HG03521 (cell line): ENCODE results near the gene LAMA3.
A peak's percentile ranks its signal among the peaks of the same experiment; 100 is the strongest.

Source experiments
- ATAC-seq: cut with Tn5 transposase; IDR thresholded peaks from one replicate; pipeline ENCODE4 v1.9.1; 2021; ENCODE audit warnings: mild to moderate bottlenecking, moderate library complexity; ENCODE audit not compliant: unreplicated experiment

The LAMA3 gene

DNA sequence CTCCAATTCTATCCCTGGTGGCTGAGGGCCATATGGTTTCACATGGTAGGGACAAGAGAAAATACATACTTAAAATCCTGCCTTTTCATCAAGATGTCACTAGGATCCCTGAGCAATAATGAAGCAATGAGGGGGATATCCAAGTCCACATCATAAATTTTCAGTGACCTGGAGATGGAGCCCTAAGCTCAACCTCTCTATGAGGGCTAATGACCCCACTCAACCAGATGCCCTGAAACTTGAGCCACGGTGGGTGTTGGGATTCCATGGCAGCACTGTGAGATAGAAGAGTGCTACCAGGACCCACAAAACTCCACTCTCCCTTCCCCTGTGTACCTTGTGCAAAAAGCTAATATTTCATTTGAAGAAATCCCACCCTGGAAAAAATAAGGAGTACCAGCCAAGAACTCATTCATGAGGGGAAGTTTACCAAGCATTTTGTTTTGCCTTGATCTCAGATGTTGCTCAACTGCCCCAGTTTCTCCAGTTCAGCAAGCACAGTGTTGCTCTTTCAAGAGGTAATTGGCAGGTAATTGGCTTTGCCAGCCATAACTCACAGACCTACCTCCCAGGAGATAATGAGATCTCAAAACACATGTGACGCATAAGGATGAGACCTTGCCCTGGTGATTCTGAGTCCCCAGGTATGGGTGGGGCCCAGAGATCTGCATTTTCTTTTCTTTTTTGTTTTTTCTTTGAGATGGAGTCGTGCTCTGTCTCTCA is 274.4 kb downstream of the LAMA3 start:
- ATAC-seq = no peak

- ATAC-seq = no peak
These were observed 275.3 kb downstream of the LAMA3 start for GRCh38 chr18:23964282-23965238.

- no peak for ATAC-seq
These were observed 277.7 kb downstream of the LAMA3 start for GRCh38 chr18:23966909-23967308.

- ATAC-seq = no peak
These were observed 278.3 kb downstream of the LAMA3 start for GRCh38 chr18:23967321-23968089.

DNA sequence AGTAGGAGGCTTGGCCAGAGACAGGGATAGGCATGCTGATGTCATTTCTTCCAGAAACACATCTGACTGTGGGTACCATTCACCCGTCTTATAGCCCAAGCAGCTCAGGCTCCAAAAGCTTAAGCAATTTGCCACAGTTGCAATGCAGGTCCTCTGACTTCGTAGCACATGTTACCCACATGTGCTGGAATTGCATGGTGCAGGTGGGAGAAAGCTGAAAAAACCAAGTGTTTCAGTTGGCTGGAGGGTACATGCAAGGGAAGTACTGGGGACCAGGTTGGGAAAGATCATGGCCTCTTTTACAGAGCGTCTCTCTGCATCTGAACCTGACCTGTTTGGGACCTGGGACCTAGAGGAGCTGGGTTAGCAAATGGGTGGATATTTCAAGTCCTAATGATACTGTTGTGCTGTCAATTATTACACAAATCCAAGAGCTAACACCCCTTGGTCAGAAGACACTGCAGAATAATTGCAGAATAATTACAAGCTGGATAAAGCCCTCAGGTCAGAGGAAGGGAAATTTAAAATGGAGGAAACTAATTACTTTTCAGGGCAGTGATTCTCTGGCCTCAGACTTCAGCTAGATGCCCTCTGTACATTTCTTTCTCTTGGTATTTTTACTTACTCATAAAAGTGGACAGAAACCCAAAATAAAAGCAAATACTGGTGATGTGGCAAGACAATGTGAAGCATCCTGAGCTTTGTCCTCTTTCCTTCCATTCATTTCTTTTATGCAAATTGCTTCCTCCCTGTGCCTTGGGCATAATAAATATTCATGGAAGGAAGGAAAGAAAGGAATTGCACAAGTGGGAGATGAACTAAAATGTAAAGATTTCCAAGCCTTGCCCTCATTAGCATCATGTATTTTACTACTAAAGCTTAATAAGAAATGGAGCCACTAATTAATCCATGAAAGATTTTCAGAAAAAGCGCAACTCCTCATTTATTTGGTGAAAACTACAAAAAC is 279.7 kb downstream of the LAMA3 start:
- ATAC-seq = no peak

DNA sequence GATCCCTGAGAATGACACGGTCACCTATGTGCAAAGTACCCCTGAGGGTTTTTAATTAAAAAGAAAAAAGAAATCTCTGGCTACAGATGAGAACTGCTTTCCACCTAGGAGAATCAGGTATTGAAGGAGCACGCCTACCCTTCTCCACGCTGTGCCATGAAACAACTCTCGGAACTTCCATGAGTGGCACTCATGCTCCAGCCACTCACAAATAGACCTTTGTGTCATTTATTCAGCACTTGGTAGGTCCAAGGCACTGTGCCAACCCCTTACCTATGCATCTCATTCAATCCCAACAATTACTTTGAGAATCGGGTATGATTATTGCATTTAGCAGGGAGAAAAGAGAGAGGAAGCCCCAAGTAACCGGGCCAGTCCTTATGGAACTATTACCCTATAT is 280.4 kb downstream of the LAMA3 start:
- ATAC-seq = no peak

DNA sequence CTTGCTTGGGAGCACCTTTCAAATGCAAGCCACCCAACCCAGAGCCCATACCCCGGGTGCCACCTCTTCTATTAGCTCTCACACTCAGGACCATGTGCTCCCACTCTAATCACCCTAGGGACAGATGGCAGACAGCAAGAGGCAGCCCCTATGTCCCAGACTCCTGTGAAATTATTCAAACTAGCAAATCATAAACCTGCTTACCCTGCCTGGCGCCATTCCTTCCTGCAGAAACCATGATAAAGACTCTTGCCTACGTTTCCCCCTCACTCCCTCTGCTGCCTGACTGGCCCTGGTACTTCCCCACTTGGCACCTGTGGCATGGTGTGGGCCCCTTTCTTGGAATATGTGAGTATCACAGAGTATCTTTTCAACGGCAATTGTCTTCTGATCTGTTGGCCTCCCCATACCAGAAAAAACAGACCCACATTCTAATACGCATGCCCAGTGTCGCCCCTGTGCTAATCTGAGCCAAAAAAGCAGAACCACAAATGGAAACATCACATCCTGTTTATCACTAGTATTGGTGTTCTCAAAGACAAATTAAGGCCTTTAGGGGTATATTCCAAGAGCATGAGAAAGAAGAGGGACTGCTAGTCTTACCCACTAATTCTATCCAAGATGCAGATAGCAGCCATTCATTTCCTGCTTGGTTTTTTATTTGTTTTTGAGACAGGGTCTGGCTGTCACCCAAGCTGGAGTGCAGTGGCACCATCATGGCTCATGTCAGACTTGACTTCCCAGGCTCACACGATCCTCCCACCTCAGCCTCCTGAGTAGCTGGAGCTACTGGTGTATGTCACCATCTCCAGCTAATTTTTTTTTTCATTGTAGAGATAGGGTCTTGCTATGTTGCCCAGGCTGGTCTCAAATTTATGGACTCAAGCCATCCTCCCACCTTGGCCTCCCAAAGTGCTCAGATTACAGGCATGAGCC is 281.2 kb downstream of the LAMA3 start:
- ATAC-seq = no peak

- ATAC-seq = no peak
These were observed 281.8 kb downstream of the LAMA3 start for GRCh38 chr18:23971097-23971440.

DNA sequence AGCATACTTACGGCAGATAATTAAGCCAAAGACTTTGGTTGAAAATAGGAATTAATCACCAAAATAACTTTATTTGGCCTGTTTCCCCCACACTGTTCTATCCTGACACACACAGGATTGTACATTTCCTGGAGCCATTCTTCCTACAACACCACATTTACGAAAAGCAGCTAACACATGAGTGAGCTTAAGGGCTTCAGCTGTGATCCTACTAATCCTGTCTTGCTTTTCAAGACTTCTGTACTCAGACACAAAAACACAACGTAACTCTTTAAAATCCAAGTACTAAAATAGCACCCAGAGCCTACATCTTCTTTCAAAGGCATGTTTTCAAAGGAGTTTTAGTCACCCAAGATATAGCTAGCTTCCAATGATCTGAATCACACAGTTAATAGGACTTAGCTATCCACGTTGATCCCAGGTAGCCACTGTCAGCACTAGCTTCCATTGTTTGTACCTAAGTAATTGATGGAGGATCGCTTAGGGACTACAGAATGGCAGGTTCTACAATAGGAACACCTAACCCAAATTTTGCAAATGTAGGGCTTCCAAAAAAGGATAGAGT is 282.5 kb downstream of the LAMA3 start:
- ATAC-seq = no peak

- ATAC-seq = peak; percentile 72
These were observed 283.2 kb downstream of the LAMA3 start for GRCh38 chr18:23972453-23972852.

- no peak for ATAC-seq
These were observed 287.9 kb downstream of the LAMA3 start for GRCh38 chr18:23977103-23977502.

- ATAC-seq = no peak
These were observed 288.6 kb downstream of the LAMA3 start for GRCh38 chr18:23977719-23978483.

DNA sequence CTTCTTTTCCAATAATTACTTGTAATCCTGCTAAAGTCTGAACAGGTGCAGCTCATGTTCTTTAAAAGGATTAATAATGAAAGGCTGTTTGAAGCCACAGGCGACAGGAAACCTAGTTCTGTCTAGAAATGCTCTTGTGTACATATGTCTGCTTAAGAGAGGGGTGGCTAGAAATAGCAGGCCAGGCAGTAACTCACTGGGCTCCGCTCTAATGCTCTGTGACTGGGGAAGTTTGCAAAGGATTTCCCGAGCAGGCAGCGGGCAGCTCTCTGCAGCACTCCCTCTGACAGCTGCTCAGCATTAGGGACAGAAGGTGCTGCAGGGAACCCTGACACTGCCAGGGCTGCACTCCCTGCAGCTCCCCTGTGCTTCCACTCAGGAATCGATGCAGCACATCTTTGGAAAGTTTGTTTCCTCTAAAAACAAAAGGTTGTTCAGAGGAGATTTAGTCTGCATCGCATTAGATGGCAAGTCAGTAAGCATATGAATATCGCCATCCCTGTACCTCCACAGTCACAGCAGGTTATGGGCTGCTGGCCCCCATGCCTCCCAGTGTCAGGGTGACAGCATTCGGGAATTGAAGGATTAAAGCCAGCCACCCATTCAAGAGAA is 292.2 kb downstream of the LAMA3 start:
- no peak for ATAC-seq

DNA sequence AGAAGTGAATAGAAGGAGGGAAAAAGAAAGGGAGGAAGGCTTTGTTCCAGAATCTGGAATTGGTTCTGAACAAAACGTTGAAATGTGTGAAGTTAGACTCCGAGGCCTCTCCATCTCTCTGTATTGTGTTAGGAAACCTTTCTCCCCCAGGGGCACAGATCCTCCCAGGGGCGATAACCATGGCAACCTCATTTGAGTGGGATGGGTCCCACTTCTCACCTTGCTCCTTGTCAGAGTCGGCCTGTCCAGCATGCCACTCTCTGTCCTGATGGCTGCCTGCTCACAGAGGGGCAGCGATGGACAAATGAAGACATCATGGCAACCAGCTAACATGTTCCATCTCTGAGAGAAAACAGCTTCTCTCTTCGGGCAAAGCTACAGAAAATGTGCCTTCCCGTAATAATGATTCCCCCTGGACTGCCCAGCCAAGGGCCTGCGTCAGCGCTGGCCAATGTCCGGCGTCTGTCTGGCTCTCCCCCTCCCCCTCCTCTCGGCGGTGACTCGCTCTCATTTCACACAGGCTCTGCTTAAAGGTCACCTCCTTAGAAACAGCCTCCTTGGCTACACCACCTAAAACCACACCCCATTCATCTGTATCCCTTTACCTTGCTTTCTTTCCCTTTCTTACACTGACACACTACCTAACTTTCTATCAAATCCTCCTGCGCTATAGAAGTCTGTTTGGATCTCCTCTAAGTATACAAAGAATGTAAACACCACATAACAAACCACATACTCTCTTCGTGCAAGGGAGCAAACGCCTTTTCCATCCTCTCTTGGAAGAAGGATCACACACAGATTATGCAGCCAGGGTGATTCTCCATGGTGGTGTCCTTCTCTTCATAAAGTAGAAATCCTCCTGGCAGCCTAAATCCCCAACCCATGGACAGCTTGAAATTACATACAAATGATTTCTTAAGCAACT is 293.2 kb downstream of the LAMA3 start:
- ATAC-seq = no peak

DNA sequence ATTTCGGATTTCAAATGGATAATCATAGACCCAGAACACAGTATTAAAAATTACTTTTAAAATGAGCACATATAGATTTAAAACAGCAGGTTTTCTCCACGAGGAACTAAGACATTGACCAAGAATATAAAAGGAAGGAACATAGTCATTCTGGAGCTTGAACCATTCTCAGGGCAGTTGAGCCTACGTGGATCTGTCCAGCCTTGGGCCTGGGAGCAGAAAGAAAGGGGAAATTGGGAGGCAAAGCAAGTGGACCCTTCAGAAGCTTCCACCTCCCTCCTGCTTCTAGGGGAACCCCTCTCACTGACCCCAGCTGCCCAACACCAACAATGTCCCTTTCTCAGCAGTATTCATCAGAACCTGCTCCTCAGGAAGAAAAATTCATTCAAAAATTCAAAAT is 293.9 kb downstream of the LAMA3 start:
- ATAC-seq = no peak

DNA sequence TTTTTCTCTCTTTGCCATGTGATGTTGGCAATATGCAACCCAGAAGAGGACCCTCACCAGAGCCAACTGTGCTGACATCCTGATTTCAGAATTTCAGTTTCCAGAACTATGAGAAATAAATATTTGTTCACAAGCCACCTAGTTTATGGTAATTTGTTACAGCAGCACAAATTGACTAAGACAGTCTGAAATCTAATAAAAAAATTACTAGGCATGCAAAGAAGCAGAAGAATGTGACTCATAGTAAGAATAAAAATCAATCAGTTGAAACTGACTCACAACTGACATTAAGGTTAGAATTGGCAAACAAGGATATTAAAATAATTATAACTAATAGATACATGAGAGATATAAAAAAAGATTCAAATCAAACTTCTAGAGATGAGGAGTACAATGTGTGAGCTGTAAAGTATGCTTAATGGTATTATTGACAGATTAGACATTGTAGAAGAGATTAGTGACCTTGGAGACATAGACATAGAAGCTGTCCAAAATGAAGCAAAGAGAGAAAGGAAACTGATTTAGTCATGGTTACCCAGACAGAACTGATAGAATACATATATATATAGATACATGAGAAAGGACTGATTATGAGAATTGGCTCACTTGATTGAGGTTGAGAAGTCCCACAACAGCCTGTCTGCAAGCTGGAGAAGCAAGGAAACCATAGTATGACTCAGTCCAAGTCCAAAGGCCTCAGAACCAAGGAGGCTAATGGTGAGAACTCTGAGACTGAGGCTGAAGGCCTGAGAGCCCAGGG is 297.5 kb downstream of the LAMA3 start:
- ATAC-seq = peak; percentile 46
